Measurements from ENCODE around the gene TSC22D2.

The TSC22D2 gene

DNA sequence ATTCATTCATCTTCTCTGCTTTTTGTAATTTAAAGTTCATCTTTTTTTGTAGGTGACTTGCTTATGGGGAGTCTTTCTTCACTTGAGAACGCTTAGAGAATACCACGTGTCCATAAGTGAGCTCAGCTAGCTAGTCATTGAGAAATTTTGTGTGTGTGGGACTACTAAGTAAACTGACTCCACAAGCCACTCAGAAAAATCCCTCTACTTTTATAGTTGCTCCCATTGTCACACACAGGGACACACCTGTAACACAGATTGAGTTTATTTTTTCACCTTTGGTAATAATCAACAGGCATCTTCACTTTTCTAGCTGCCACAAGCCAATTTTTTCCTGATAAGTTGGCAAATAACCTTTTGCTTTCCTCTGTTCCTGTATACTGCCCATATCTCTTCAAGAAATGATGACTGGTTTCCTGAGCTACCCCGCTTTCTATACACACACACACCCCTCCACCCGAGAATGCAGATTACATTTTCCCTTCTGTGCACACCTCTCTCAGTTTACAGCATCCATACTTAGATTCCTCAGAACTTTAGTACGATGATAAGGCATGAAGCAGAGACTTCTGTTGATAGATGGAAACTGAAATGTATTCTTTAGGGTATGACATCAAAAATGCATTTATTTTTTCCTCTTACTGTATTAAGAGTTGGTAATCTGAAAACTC lies 4.6 kb downstream of the TSC22D2 start:
- H3K27ac ChIP-seq (ENCODE audit: low read depth, low read length): no peak overlapping the region
- peaks cover 11% of the 10 kb centered on the region for H3K4me1 ChIP-seq (ENCODE audit: control insufficient read depth, insufficient read depth, low read length)
- peaks cover 14% of the 10 kb centered on the region; the same call in 1 of the 2 replicates for H3K36me3 ChIP-seq (ENCODE audit: control insufficient read depth, insufficient read depth, low read length)
- H3K9me3 ChIP-seq (ENCODE audit: control insufficient read depth, insufficient read depth, low read depth, low read length): no peaks in the 10 kb centered on the region
- peak overlapping the region; percentile 3 for H3K9ac ChIP-seq (ENCODE audit: low read length)
- H3K27me3 ChIP-seq (ENCODE audit: control insufficient read depth, insufficient read depth, low read length): no peaks in the 10 kb centered on the region
- H3K4me3 ChIP-seq (ENCODE audit: low read depth, low read length): peak overlapping the region; percentile 96

GRCh38 chr3:150414258-150414657 lies 6.2 kb downstream of the TSC22D2 start:
- Histone ChIP-seq H3K27me3 (ENCODE audit: control insufficient read depth, insufficient read depth, low read length) (no peaks in the 10 kb centered on the region), H3K27ac (ENCODE audit: low read depth, low read length) (no peak overlapping the region), H3K4me3 (ENCODE audit: low read depth, low read length) (peak overlapping the region; percentile 37), H3K4me1 (ENCODE audit: control insufficient read depth, insufficient read depth, low read length) (peaks cover 11% of the 10 kb centered on the region), H3K36me3 (ENCODE audit: control insufficient read depth, insufficient read depth, low read length) (peaks cover 14% of the 10 kb centered on the region; the same call in 1 of the 2 replicates), H3K9me3 (ENCODE audit: control insufficient read depth, insufficient read depth, low read depth, low read length) (no peaks in the 10 kb centered on the region), H3K9ac (ENCODE audit: low read length) (no peak overlapping the region)

DNA sequence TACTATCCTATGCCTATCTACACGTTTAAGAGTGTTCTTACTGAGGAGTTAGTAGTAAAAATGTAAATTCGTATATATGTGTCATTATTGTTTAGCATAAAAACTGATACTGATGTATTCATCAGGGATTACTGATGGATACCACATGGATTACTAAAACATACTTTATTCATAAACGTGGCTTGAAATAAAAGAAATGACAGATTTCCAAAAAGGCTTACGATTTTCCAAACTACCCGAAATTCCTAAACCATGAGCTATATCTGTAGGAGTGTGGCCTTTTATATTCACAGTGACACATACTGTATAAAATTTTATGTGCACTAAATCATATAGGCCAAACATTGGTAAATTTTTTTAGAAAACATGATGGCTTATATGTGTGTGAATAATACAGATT lies 6.9 kb downstream of the TSC22D2 start:
- no peaks in the 10 kb centered on the region for H3K27me3 ChIP-seq (ENCODE audit: control insufficient read depth, insufficient read depth, low read length)
- no peaks in the 10 kb centered on the region for H3K9me3 ChIP-seq (ENCODE audit: control insufficient read depth, insufficient read depth, low read depth, low read length)
- peaks cover 11% of the 10 kb centered on the region for H3K4me1 ChIP-seq (ENCODE audit: control insufficient read depth, insufficient read depth, low read length)
- peak overlapping the region; percentile 37; the same call in 1 of the 2 replicates for H3K4me3 ChIP-seq (ENCODE audit: low read depth, low read length)
- H3K9ac ChIP-seq (ENCODE audit: low read length): no peak overlapping the region
- peaks cover 14% of the 10 kb centered on the region; the same call in 1 of the 2 replicates for H3K36me3 ChIP-seq (ENCODE audit: control insufficient read depth, insufficient read depth, low read length)
- no peak overlapping the region for H3K27ac ChIP-seq (ENCODE audit: low read depth, low read length)

DNA sequence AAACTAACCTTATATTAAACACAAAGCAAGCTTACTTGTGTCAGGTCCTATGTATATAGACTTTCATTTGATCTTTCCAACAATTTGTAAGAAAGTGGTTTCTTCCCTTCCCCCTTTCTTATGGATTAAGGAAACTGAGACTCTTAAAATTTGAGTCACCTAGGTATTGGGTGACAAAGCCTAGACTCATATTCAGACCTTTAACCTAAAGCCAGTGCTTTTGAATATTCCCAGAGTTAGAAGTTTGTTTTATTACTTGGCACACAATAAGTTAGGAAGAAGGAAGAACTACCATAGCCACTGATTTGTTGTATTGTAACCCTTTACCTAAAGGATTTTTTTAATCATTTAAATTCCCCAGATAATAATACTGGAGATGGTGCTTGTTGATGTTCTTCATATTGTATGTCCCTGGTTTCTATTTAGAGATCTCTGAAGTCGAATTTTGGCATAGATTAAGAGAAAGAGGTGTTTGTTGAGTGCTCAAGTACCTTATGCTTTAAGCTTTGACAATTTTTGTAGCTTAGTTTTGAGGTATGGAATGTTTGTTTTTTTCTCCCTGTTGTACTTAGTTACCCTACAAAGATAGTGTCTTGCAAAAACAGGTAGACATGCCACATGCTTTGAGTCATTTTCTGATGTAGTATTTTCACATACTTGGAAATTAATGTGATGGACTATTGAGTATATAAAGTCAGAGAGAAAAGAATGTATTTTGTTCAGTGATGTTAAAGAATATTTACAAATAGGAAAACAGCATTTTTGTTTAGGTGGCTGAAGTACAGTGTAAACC lies 11.2 kb downstream of the TSC22D2 start:
- H3K27ac ChIP-seq (ENCODE audit: low read depth, low read length): no peak overlapping the region
- H3K4me3 ChIP-seq (ENCODE audit: low read depth, low read length): no peak overlapping the region
- no peak overlapping the region for H3K9ac ChIP-seq (ENCODE audit: low read length)
- H3K9me3 ChIP-seq (ENCODE audit: control insufficient read depth, insufficient read depth, low read depth, low read length): no peaks in the 10 kb centered on the region
- no peaks in the 10 kb centered on the region for H3K27me3 ChIP-seq (ENCODE audit: control insufficient read depth, insufficient read depth, low read length)
- H3K4me1 ChIP-seq (ENCODE audit: control insufficient read depth, insufficient read depth, low read length): peaks cover 5% of the 10 kb centered on the region; the same call in 1 of the 2 replicates
- no peaks in the 10 kb centered on the region for H3K36me3 ChIP-seq (ENCODE audit: control insufficient read depth, insufficient read depth, low read length)

- no peak overlapping the region for H3K4me3 ChIP-seq (ENCODE audit: low read depth, low read length)
- no peaks in the 10 kb centered on the region for H3K4me1 ChIP-seq (ENCODE audit: control insufficient read depth, insufficient read depth, low read length)
- H3K9me3 ChIP-seq (ENCODE audit: control insufficient read depth, insufficient read depth, low read depth, low read length): no peaks in the 10 kb centered on the region
- H3K27me3 ChIP-seq (ENCODE audit: control insufficient read depth, insufficient read depth, low read length): no peaks in the 10 kb centered on the region
- H3K36me3 ChIP-seq (ENCODE audit: control insufficient read depth, insufficient read depth, low read length): 0 out of 2 replicates have a peak, but pooled peaks cover 3% of the 10 kb centered on the region
- H3K9ac ChIP-seq (ENCODE audit: low read length): no peak overlapping the region
- H3K27ac ChIP-seq (ENCODE audit: low read depth, low read length): no peak overlapping the region
Measured at GRCh38 chr3:150419959-150420358, 11.9 kb downstream of the TSC22D2 start.

DNA sequence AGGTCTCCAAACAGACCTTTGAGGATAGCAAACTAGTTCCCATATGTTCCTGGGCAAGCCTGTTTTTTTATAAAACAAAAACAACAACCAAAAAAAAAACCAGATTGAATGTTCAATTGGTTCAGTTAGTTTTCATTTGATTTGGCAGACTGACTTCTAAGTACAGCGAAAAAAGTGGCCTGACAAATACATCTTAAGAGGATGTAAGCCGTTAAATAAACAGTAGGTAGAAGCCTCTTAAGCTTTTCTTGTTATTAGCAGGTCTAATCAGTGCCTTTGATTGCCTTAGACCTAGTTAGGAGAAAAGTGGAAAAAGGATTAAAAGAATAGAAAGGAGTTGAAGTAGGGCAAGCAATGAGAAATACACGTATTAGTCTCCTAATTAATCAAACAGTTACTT lies 13.2 kb downstream of the TSC22D2 start:
- Histone ChIP-seq H3K27ac (ENCODE audit: low read depth, low read length) (no peak overlapping the region), H3K4me3 (ENCODE audit: low read depth, low read length) (no peak overlapping the region), H3K4me1 (ENCODE audit: control insufficient read depth, insufficient read depth, low read length) (no peaks in the 10 kb centered on the region), H3K9me3 (ENCODE audit: control insufficient read depth, insufficient read depth, low read depth, low read length) (no peaks in the 10 kb centered on the region), H3K27me3 (ENCODE audit: control insufficient read depth, insufficient read depth, low read length) (no peaks in the 10 kb centered on the region), H3K9ac (ENCODE audit: low read length) (no peak overlapping the region), H3K36me3 (ENCODE audit: control insufficient read depth, insufficient read depth, low read length) (0 out of 2 replicates have a peak, but pooled peaks cover 3% of the 10 kb centered on the region)

- H3K9me3 ChIP-seq (ENCODE audit: control insufficient read depth, insufficient read depth, low read depth, low read length): no peaks in the 10 kb centered on the region
- H3K4me1 ChIP-seq (ENCODE audit: control insufficient read depth, insufficient read depth, low read length): no peaks in the 10 kb centered on the region
- H3K9ac ChIP-seq (ENCODE audit: low read length): no peak overlapping the region
- no peak overlapping the region for H3K4me3 ChIP-seq (ENCODE audit: low read depth, low read length)
- no peak overlapping the region for H3K27ac ChIP-seq (ENCODE audit: low read depth, low read length)
- H3K27me3 ChIP-seq (ENCODE audit: control insufficient read depth, insufficient read depth, low read length): no peaks in the 10 kb centered on the region
- 0 out of 2 replicates have a peak, but pooled peaks cover 3% of the 10 kb centered on the region for H3K36me3 ChIP-seq (ENCODE audit: control insufficient read depth, insufficient read depth, low read length)
Measured at GRCh38 chr3:150421799-150422548, 13.9 kb downstream of the TSC22D2 start.

- Histone ChIP-seq H3K36me3 (ENCODE audit: control insufficient read depth, insufficient read depth, low read length) (0 out of 2 replicates have a peak, but pooled peaks cover 3% of the 10 kb centered on the region), H3K4me3 (ENCODE audit: low read depth, low read length) (no peak overlapping the region)
Measured at GRCh38 chr3:150422907-150423306, 14.8 kb downstream of the TSC22D2 start.

DNA sequence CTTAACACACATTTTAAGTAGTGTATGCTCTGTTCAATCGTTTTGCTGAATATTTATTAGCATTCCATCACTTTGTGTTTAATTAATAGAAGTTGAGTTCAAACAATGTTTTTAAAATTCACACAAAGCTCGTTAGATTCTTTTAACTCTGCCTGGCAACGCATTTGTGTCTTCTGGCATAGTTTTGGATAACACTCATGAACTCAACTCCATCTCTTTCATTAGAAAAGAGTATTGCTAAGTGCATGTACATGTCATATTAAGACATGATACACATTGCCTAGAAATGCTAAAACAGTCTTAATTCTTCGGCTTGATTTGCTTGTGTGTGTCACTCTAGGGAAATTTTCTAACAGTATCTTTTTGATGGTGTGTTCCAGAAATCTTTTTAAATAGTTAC lies 15.7 kb downstream of the TSC22D2 start:
- no peaks in the 10 kb centered on the region for H3K9me3 ChIP-seq (ENCODE audit: control insufficient read depth, insufficient read depth, low read depth, low read length)
- no peak overlapping the region for H3K9ac ChIP-seq (ENCODE audit: low read length)
- no peak overlapping the region for H3K4me3 ChIP-seq (ENCODE audit: low read depth, low read length)
- H3K36me3 ChIP-seq (ENCODE audit: control insufficient read depth, insufficient read depth, low read length): 0 out of 2 replicates have a peak, but pooled peaks cover 3% of the 10 kb centered on the region
- no peak overlapping the region for H3K27ac ChIP-seq (ENCODE audit: low read depth, low read length)
- peaks cover 8% of the 10 kb centered on the region; the same call in 1 of the 2 replicates for H3K4me1 ChIP-seq (ENCODE audit: control insufficient read depth, insufficient read depth, low read length)
- H3K27me3 ChIP-seq (ENCODE audit: control insufficient read depth, insufficient read depth, low read length): no peaks in the 10 kb centered on the region

More at GRCh38 chr3:150422907-150423306, 14.8 kb downstream of the TSC22D2 start:
- Histone ChIP-seq H3K4me1 (ENCODE audit: control insufficient read depth, insufficient read depth, low read length) (0 out of 2 replicates have a peak, but pooled peaks cover under 1% of the 10 kb centered on the region), H3K9me3 (ENCODE audit: control insufficient read depth, insufficient read depth, low read depth, low read length) (no peaks in the 10 kb centered on the region), H3K27me3 (ENCODE audit: control insufficient read depth, insufficient read depth, low read length) (no peaks in the 10 kb centered on the region), H3K27ac (ENCODE audit: low read depth, low read length) (no peak overlapping the region), H3K9ac (ENCODE audit: low read length) (no peak overlapping the region)

GRCh38 chr3:150426292-150426691 lies 18.2 kb downstream of the TSC22D2 start:
- Histone ChIP-seq H3K36me3 (ENCODE audit: control insufficient read depth, insufficient read depth, low read length) (0 out of 2 replicates have a peak, but pooled peaks cover 6% of the 10 kb centered on the region), H3K27me3 (ENCODE audit: control insufficient read depth, insufficient read depth, low read length) (no peaks in the 10 kb centered on the region), H3K9me3 (ENCODE audit: control insufficient read depth, insufficient read depth, low read depth, low read length) (no peaks in the 10 kb centered on the region), H3K4me1 (ENCODE audit: control insufficient read depth, insufficient read depth, low read length) (peaks cover 19% of the 10 kb centered on the region; the same call in 1 of the 2 replicates), H3K9ac (ENCODE audit: low read length) (no peak overlapping the region), H3K4me3 (ENCODE audit: low read depth, low read length) (no peak overlapping the region), H3K27ac (ENCODE audit: low read depth, low read length) (no peak overlapping the region)
